ENCODE data around the gene LSM10. TPM values are rescaled to one million over a fixed set of nuclear protein-coding genes. Genes with fewer than 3 reads are reported as not detected.
A peak's percentile ranks its signal among the peaks of the same experiment; 100 is the strongest.

LSM10 gene
- total and polyA plus RNA-seq, 10 donors: 42.9 to 87.6 (median 59.2) TPM

GRCh38 chr1:36381405-36381804 lies 16.3 kb downstream of the LSM10 start:
- H3K36me3 ChIP-seq: peaks cover 0 to 27% (median 0%) of the 10 kb centered on the region in 6 donors
- no peaks in the 10 kb centered on the region for H3K9me3 ChIP-seq
- peaks cover 47 to 92% (median 78%) of the 10 kb centered on the region in 6 donors for H3K4me1 ChIP-seq
- intact Hi-C loops (cut with DNase I; ENCODE audit: low total_unique reads): no loop called here
- TF ChIP-seq CTCF (IDR thresholded peaks at IDR 0.05 in 8 of 11, conservative IDR thresholded peaks at IDR 0.05 in 3 of 11) (no peak), POLR2AphosphoS5 (IDR thresholded peaks at IDR 0.05) (no peak), POLR2A (IDR thresholded peaks at IDR 0.05) (no peak)
- H3K27me3 ChIP-seq (replicated peaks in 1 of 7): no peaks in the 10 kb centered on the region
- WGBS, 5 donors: 90 to 95% (median 93%) methylated on average over 5 of the region's 5 CpGs
- H3K4me3 ChIP-seq: no peak overlapping the region
- H3K27ac ChIP-seq: peak overlapping the region in 3 of 8 donors; percentile 41 to 68 (median 62)
- no peak for DNase-seq

- H3K9me3 ChIP-seq: no peaks in the 10 kb centered on the region
- TF ChIP-seq CTCF (IDR thresholded peaks at IDR 0.05 in 8 of 11, conservative IDR thresholded peaks at IDR 0.05 in 3 of 11): no peak
- no peak for TF ChIP-seq POLR2A (IDR thresholded peaks at IDR 0.05)
- TF ChIP-seq POLR2AphosphoS5 (IDR thresholded peaks at IDR 0.05): no peak
- peaks cover 51 to 95% (median 82%) of the 10 kb centered on the region in 6 donors for H3K4me1 ChIP-seq
- DNase-seq: peak; percentile 17
- peak overlapping the region in 6 of 8 donors; percentile 5 to 97 (median 52) for H3K27ac ChIP-seq
- peaks cover 0 to 33% (median 0%) of the 10 kb centered on the region in 6 donors for H3K36me3 ChIP-seq
- WGBS, 5 donors: 64 to 85% (median 82%) methylated on average over 3 of the region's 3 CpGs
- H3K27me3 ChIP-seq (replicated peaks in 1 of 7): no peaks in the 10 kb centered on the region
- intact Hi-C loops (cut with DNase I; ENCODE audit: low total_unique reads): no loop called here
- no peak overlapping the region for H3K4me3 ChIP-seq
Measured at GRCh38 chr1:36380782-36381181, 16.9 kb downstream of the LSM10 start.

GRCh38 chr1:36380143-36380619 lies 17.5 kb downstream of the LSM10 start:
- intact Hi-C loops (cut with DNase I; ENCODE audit: low total_unique reads): no loop called here
- WGBS, 5 donors: 73 to 82% (median 73%) methylated on average over 5 of the region's 5 CpGs
- Histone ChIP-seq H3K36me3 (peaks cover 0 to 34% (median 0%) of the 10 kb centered on the region in 6 donors), H3K4me1 (peaks cover 57 to 100% (median 88%) of the 10 kb centered on the region in 6 donors), H3K9me3 (no peaks in the 10 kb centered on the region), H3K27ac (peak overlapping the region in 7 of 8 donors; percentile 5 to 97 (median 41)), H3K4me3 (no peak overlapping the region), H3K27me3 (replicated peaks in 1 of 7) (no peaks in the 10 kb centered on the region)
- DNase-seq: peak; percentile 25
- TF ChIP-seq CTCF (IDR thresholded peaks at IDR 0.05 in 8 of 11, conservative IDR thresholded peaks at IDR 0.05 in 3 of 11): no peak
- TF ChIP-seq POLR2A (IDR thresholded peaks at IDR 0.05): no peak
- TF ChIP-seq POLR2AphosphoS5 (IDR thresholded peaks at IDR 0.05): no peak

GRCh38 chr1:36377791-36378492 lies 19.8 kb downstream of the LSM10 start:
- peaks cover 0 to 36% (median 0%) of the 10 kb centered on the region in 6 donors for H3K36me3 ChIP-seq
- intact Hi-C loops (cut with DNase I; ENCODE audit: low total_unique reads): no loop called here
- H3K9me3 ChIP-seq: no peaks in the 10 kb centered on the region
- no peaks in the 10 kb centered on the region for H3K27me3 ChIP-seq (replicated peaks in 1 of 7)
- WGBS, 5 donors: 61 to 78% (median 72%) methylated on average over 4 of the region's 4 CpGs
- no peak for DNase-seq
- peak overlapping the region; percentile 46 to 97 (median 74) for H3K27ac ChIP-seq
- H3K4me1 ChIP-seq: peaks cover 62 to 100% (median 91%) of the 10 kb centered on the region in 6 donors
- TF ChIP-seq CTCF (IDR thresholded peaks at IDR 0.05 in 8 of 11, conservative IDR thresholded peaks at IDR 0.05 in 3 of 11) (no peak), POLR2AphosphoS5 (IDR thresholded peaks at IDR 0.05) (peak in 1 of 3 donors; percentile 20), POLR2A (IDR thresholded peaks at IDR 0.05) (no peak)
- H3K4me3 ChIP-seq: peak overlapping the region in 1 of 8 donors; percentile 33

All from spleen (tissue), 11 donors.